ENCODE results near the gene FAM20A.

- TF ChIP-seq CTCF (conservative IDR thresholded peaks at IDR 0.05; ENCODE audit: low read depth, low read length) (no peak), EZH2 (IDR thresholded peaks at IDR 0.05; ENCODE audit: low read length, unreplicated experiment) (no peak)
Measured at GRCh38 chr17:68592682-68593641, 8.2 kb downstream of the FAM20A start.
